ENCODE data around the gene ICAM5. TPM values are rescaled to one million over a fixed set of nuclear protein-coding genes. Genes with fewer than 3 reads are reported as not detected.

The ICAM5 gene
- total and polyA plus RNA-seq, 9 of the 15 experiments (the other 6 are each of a cell fraction or from before 2014, with no cell fraction given), result 0.10 to 114 (median 13.7) TPM

DNA sequence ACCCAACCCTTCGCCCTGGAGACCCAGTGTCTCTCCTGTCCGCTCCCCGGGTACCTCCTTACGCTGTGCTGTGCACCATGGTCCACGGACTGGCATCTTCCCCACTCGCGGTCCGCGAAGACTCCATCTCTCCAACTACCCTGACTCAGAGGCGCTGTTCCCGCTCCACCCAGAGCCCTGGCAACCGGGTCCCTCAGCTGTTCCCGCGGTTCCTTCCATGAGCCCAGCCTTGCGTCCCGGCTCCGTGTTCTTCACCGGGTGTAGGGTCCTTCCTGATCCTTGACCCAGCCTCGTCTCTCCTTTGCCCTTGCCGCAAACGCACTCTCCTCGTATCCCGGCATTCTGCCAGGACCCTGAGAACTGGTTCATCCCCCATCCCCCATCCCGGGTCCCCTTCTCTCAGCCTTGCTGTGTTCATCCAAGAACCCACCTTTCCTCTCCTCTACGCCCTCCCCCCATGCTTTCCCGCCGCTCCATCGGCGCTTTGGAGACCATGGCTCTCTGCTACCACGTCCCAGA lies 664 bp downstream of the ICAM5 start (continued):
- TF ChIP-seq, protein P1, sequence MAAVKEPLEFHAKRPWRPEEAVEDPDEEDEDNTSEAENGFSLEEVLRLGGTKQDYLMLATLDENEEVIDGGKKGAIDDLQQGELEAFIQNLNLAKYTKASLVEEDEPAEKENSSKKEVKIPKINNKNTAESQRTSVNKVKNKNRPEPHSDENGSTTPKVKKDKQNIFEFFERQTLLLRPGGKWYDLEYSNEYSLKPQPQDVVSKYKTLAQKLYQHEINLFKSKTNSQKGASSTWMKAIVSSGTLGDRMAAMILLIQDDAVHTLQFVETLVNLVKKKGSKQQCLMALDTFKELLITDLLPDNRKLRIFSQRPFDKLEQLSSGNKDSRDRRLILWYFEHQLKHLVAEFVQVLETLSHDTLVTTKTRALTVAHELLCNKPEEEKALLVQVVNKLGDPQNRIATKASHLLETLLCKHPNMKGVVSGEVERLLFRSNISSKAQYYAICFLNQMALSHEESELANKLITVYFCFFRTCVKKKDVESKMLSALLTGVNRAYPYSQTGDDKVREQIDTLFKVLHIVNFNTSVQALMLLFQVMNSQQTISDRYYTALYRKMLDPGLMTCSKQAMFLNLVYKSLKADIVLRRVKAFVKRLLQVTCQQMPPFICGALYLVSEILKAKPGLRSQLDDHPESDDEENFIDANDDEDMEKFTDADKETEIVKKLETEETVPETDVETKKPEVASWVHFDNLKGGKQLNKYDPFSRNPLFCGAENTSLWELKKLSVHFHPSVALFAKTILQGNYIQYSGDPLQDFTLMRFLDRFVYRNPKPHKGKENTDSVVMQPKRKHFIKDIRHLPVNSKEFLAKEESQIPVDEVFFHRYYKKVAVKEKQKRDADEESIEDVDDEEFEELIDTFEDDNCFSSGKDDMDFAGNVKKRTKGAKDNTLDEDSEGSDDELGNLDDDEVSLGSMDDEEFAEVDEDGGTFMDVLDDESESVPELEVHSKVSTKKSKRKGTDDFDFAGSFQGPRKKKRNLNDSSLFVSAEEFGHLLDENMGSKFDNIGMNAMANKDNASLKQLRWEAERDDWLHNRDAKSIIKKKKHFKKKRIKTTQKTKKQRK (IDR thresholded peaks at IDR 0.05; ENCODE audit: borderline replicate concordance, low read depth, low read length), result no peak
- TF ChIP-seq THRAP3 (IDR thresholded peaks at IDR 0.05; ENCODE audit: borderline replicate concordance) (0 out of 2 replicates have a peak, but pooled peaks have one; percentile 10), TOE1 (IDR thresholded peaks at IDR 0.05; ENCODE audit: borderline replicate concordance) (no peak), TOE1 (CRISPR knock-in tag; IDR thresholded peaks at IDR 0.05; ENCODE audit: borderline replicate concordance, low read depth) (no peak), GTF2F1 (IDR thresholded peaks at IDR 0.05; ENCODE audit: low read depth, low read length) (no peak), HSF4 (CRISPR knock-in tag; IDR thresholded peaks at IDR 0.05; ENCODE audit: borderline replicate concordance) (no peak), TSC22D4 (tag; IDR thresholded peaks at IDR 0.05) (no peak), TAL1 (IDR thresholded peaks at IDR 0.05) (no peak), CC2D1A (IDR thresholded peaks at IDR 0.05) (no peak), ZNF445 (CRISPR knock-in tag; IDR thresholded peaks at IDR 0.05; ENCODE audit: low read depth) (no peak), KDM5B (IDR thresholded peaks at IDR 0.05; ENCODE audit: insufficient replicate concordance, low read depth, low read length) (peak; percentile 76), GABPB2 (CRISPR knock-in tag; conservative IDR thresholded peaks at IDR 0.05) (no peak), NFIC (IDR thresholded peaks at IDR 0.05) (peak; percentile 45), ZNF263 (CRISPR knock-in tag; IDR thresholded peaks at IDR 0.05; ENCODE audit: borderline replicate concordance) (no peak), U2AF2 (optimal IDR thresholded peaks at IDR 0.05; ENCODE audit: low read depth, low read length) (no peak)
- TF ChIP-seq, protein P2, sequence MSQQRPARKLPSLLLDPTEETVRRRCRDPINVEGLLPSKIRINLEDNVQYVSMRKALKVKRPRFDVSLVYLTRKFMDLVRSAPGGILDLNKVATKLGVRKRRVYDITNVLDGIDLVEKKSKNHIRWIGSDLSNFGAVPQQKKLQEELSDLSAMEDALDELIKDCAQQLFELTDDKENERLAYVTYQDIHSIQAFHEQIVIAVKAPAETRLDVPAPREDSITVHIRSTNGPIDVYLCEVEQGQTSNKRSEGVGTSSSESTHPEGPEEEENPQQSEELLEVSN (IDR thresholded peaks at IDR 0.05; ENCODE audit: borderline replicate concordance in 1 of 2, extremely low read depth in 1 of 2, insufficient read depth in 1 of 2, insufficient read length in 1 of 2, low read depth in 1 of 2, low read length in 1 of 2, poor library complexity in 1 of 2, severe bottlenecking in 1 of 2), result peak in 1 of 2 experiments; percentile 5
- TF ChIP-seq, protein P3, sequence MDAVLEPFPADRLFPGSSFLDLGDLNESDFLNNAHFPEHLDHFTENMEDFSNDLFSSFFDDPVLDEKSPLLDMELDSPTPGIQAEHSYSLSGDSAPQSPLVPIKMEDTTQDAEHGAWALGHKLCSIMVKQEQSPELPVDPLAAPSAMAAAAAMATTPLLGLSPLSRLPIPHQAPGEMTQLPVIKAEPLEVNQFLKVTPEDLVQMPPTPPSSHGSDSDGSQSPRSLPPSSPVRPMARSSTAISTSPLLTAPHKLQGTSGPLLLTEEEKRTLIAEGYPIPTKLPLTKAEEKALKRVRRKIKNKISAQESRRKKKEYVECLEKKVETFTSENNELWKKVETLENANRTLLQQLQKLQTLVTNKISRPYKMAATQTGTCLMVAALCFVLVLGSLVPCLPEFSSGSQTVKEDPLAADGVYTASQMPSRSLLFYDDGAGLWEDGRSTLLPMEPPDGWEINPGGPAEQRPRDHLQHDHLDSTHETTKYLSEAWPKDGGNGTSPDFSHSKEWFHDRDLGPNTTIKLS (IDR thresholded peaks at IDR 0.05; ENCODE audit: borderline replicate concordance, low read depth), result no peak
- TF ChIP-seq, protein P4, sequence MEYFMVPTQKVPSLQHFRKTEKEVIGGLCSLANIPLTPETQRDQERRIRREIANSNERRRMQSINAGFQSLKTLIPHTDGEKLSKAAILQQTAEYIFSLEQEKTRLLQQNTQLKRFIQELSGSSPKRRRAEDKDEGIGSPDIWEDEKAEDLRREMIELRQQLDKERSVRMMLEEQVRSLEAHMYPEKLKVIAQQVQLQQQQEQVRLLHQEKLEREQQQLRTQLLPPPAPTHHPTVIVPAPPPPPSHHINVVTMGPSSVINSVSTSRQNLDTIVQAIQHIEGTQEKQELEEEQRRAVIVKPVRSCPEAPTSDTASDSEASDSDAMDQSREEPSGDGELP (CRISPR knock-in tag; IDR thresholded peaks at IDR 0.05; ENCODE audit: borderline replicate concordance), result peak; percentile 27; the same call in 1 of the 2 replicates

Measured in K562 (cell line).